GM21381 (cell line): Measurements from ENCODE around the gene UBQLNL.

Experiments used
- ATAC-seq: cut with Tn5 transposase; IDR thresholded peaks from one replicate; pipeline ENCODE4 v1.9.1; 2021; ENCODE audit warnings: mild to moderate bottlenecking, moderate library complexity; ENCODE audit not compliant: unreplicated experiment

The UBQLNL gene

DNA sequence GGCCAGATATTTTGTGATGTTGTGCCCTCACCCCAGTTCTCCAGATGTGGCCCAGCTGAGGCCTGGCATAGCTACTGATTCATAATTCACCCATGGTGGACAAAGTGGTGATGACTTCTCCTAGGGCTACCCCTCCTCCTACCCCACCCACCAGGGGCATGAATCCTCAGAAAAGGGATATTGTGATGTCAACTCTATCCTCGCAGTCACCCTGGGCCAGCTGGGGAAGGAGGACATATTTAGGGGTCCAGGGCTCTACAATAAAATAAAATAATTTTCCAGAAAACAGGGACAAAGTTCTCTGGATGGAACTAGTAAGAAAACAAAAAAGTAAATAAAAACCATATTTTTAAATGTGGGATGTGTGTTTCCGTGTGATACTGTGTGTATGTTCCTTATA is at the start of gene UBQLNL:
TSS of gene UBQLNL (minus strand) at position 101 of the 400 bp plus-strand sequence. CDS start 258 bp downstream, outside the sequence.
- no peak for ATAC-seq

GRCh38 chr11:5564259-5565019 is 47.9 kb upstream of the UBQLNL start:
- no peak for ATAC-seq

DNA sequence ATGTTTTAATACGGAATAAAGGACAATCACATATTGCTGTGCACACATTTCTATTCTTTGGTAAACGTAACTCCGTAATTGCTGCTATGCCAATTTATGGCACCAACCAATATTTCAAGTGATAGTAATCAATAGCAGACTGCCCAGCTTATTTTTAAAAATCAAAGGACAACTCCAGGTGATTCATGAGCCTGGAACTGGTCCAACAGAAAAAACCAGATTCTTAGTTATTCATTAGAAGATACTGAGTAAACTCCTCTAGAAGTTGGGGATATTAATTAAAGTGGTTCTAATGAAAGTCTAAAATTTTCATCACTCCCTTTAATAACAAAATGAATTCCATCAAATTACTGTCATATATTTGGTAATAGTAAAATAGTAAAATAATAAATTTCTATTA is 41.3 kb upstream of the UBQLNL start:
- no peak for ATAC-seq

DNA sequence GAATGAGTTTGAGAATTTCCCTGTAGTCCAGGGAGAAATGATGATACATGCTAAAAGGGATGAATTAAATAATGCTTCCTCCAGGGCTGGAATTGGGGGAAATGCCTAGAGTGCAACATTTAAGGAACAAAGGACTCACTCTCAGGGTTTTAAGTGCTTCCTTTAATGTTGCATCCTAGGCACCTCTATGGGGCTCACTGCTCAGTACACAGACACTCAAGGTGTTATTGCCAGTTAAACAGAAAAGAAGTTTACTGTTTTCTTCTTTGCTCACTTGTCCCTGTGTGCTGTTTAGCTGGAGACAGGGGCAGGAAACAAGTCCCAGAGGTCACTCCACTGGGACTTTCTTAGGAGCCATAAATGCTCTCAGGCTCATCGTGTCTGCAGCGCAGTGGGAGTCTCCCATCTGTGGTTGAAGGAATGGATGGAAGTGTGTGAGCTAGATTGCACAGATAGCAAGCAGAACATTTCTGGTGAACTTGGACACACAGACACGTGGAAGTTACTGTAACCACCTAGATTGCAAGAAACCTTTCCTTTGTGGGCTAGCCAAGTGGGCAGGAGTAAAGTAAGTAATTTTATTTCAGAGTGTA is 40.2 kb upstream of the UBQLNL start:
- no peak for ATAC-seq

GRCh38 chr11:5553343-5553742 is 36.8 kb upstream of the UBQLNL start:
- ATAC-seq, result no peak

DNA sequence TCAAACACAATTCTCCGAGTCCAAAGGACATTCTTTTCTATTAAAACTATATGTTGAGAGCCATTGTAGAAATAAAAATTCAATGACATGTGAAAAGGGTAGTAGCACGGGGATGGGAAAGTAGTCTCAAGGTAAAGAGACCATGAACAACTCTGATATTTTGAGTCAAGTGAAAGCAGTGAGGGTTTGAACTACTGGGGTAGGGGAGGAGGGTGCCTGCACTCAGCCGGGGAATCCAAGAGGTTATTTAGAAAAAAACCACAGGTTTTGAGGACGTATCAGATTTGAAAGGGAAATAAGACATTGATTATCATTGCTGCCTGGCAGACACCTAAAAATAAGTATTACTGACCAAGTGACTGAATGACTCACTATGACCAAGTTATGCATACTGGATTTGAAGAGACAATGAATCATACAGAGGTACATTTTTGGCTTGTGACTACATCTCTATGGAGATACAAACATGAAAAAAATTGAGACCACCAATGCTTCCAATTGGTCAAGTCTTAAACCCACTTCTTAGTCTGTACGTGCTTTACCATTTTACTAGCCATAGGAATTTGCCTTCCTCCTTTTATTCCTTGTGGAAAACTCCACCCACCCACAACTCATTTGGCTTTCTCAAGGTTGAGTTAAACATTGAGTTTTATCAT is 34.1 kb upstream of the UBQLNL start:
- peak; percentile 42 for ATAC-seq

GRCh38 chr11:5548440-5548839 is 31.9 kb upstream of the UBQLNL start, which contains the start of gene OR52H1:
TSS of gene OR52H1 (minus strand) at chr11:5548540. CDS start at chr11:5545505, 3,035 bp downstream.
- ATAC-seq, result peak; percentile 3

- peak; percentile 78 for ATAC-seq
These were observed 31.5 kb upstream of the UBQLNL start for GRCh38 chr11:5547982-5548381.

GRCh38 chr11:5546457-5546856 is 30.0 kb upstream of the UBQLNL start:
- ATAC-seq, result no peak

- ATAC-seq, result no peak
These were observed 24.9 kb upstream of the UBQLNL start for GRCh38 chr11:5541427-5541826.

DNA sequence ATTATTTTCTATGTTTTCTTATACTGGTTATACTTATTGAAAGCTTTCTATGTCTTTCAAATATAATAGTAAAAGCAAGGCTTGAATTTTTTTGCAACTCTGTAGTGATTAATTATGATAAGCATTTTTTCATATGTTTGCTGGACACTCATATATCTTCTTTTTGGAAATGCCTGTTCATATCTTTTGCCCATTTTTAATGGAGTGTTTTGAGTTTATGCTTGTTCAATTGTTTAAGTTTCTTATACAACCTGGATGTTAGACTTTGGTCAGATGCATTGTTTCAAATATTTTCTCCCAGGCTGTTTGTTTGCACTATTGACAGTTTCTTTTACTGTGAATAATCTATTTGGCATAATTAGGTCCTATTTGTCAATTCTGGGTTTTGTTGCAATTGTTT is 20.0 kb upstream of the UBQLNL start:
- no peak for ATAC-seq

GRCh38 chr11:5534046-5534445 is 17.5 kb upstream of the UBQLNL start:
- no peak for ATAC-seq

DNA sequence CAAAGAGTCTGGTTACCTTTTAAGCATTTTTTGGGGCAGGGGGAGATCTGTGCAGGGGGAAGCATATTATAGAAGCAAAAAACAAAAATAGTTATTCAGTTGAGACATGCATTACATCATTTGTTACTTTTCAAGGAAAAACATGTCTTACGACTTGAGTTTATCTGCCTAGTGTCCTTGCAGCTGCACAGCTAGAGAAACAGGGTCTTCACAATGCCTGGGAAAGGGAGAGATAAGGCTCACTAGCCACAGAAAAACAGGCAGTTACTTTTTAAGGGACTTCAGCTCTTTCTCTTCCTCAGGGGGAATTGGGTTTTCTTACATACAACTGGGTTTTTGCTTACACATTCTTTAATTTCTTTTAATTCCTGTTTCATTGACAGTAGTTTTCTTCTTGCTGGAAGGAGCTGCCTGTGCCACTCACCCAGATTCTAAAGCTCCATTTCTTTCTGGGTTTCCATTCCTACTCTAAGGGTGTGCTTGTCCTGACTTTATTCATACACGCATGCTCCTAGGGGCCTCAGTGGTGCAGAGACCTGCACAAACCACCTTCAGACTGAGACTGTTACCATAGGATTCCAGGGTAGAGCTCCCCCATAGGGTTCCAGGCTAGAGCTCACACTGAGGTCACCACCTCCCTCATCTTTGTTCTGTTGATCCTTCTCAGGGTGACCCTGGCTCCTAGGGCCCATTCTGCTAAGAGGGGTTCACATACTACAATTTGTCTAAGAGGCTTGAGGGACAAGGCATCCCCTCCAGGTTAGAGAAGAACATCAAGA is 14.7 kb upstream of the UBQLNL start:
- ATAC-seq, result no peak

DNA sequence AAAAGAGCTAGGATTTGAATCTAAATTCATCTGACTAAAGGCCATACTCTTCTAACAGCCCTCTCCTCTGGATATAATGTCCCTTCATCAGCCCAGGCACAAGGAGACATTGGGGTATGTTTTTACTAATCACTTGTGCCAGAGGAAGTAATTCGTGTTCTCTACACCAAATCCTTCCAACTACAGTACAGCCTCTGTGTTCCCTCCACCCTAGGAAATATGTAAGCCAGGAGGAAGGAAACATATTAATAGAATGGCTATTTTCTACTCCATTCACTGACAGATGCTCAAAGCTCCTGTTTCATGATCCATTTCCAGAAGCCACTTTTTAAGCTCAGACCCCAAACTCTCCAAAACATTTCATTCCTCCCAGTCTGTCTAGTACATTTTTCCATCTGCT is 12.0 kb upstream of the UBQLNL start:
- ATAC-seq, result no peak

DNA sequence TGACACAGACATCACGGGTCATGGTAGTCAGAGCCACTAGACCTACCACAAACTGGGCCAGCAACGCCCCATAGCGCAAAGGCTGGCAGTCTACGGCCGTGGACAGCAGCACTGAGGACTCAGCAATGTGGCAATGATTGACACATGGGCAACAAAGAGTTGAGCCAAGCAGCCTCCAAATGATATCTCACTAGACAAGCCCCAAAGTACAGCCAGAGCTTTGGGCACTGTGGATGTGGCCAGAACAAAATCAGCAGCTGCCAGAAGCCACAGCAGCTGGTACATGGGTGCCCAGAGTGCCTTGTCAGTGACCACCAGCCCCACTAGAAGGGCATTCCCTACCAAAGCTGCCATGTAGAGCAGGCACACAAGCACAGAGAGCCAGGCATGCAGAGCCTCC is 11.2 kb upstream of the UBQLNL start:
- no peak for ATAC-seq

- no peak for ATAC-seq
These were observed 8.3 kb upstream of the UBQLNL start for GRCh38 chr11:5524756-5525155.

- no peak for ATAC-seq
These were observed 5.8 kb upstream of the UBQLNL start for GRCh38 chr11:5522308-5522707.

DNA sequence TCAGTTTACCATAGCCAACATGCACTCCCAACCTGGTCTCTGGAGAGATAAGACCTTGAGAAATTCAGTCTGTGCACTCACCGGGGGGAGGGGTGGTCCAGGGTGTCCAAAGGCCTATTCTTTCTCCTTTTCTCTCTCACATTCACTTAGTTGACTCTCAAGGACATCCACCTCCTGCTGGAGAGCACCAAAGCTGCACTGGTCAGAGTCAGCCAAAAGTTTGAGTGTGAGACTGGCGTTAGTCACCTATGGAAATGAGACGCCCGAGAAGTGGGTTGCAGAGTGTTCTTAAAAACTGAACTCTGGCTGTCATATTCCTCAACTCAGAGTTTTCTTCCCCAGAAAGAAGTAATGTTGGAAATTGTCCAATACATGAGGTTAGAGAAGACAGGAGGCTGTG is 5.0 kb upstream of the UBQLNL start:
- ATAC-seq, result no peak

GRCh38 chr11:5514841-5515240 is 1.7 kb downstream of the UBQLNL start:
- ATAC-seq, result no peak

- no peak for ATAC-seq
These were observed 6.7 kb downstream of the UBQLNL start, which contains the start of gene UBQLN3 for GRCh38 chr11:5509803-5510202. TSS of gene UBQLN3 (minus strand) at chr11:5509957. CDS start at chr11:5509558, 399 bp downstream.

DNA sequence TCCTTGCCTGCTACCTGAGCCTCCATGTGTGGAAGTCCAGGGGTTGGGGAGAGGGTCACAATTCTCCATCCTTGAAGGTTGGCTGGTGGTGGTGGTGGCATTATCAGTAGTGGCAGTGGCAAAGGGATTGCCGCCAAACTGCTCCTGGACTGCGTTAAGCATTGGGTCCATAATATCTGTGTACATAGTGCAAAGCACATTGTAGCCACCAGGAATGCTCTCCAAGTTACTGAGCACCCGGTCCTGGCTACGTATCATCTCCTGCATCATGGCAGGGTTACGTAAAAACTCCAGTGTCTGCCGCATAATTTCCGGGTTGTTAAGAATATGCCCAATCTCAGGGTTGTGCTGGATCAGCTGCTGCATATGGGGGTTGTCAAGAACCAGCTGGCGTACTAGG is 7.9 kb downstream of the UBQLNL start:
- no peak for ATAC-seq
